ENCODE measurements around the gene ADGRD2.

GRCh38 chr9:124403246-124403645 lies 47.0 kb upstream of the ADGRD2 start:
- TF ChIP-seq CTCF (IDR thresholded peaks at IDR 0.05) = no peak
- no peak for TF ChIP-seq REST (IDR thresholded peaks at IDR 0.05; ENCODE audit: insufficient read depth in 1 of 2, low read depth in 2 of 2, low read length in 1 of 2)
- TF ChIP-seq POLR2AphosphoS5 (IDR thresholded peaks at IDR 0.05; ENCODE audit: low read depth, low read length) = no peak
- TF ChIP-seq SIN3A (IDR thresholded peaks at IDR 0.05; ENCODE audit: borderline replicate concordance, insufficient read depth, low read depth, low read length) = no peak

Measured in Panc1 (cell line).